Tibial nerve (tissue), 3 donors: ENCODE data around the gene CUX1.

Source experiments
- CTCF ChIP-seq, 5 experiments: fragments of 200-600 bp in 3 of 5; fragments of 450-650 bp in 2 of 5; sonication (generic) in 3 of 5; IDR thresholded peaks; one replicate each; pipeline ENCODE4 v1.5.1; 2016 to 2019; ENCODE audit warnings: antibody characterized with exemption in 5 of 5, mild to moderate bottlenecking in 3 of 5, moderate library complexity in 2 of 5
- POLR2A ChIP-seq, 2 donors: fragments of 450-650 bp; IDR thresholded peaks; one replicate each; pipeline ENCODE4 v1.6.1; 2017; ENCODE audit warnings: antibody characterized with exemption in 2 of 2, mild to moderate bottlenecking in 2 of 2, moderate library complexity in 2 of 2

- TF ChIP-seq CTCF (IDR thresholded peaks at IDR 0.05) (no peak), POLR2A (IDR thresholded peaks at IDR 0.05) (no peak)
These were observed 96.4 kb downstream of the CUX1 start for GRCh38 chr7:101913851-101914250.
